COLO829 (cell line): ENCODE data around the gene BDKRB2.

Experiments used
- DNase-seq: peaks from one replicate; pipeline ENCODE4 v3.0.0; 2012; ENCODE audit warnings: low spot score

BDKRB2 gene

DNA sequence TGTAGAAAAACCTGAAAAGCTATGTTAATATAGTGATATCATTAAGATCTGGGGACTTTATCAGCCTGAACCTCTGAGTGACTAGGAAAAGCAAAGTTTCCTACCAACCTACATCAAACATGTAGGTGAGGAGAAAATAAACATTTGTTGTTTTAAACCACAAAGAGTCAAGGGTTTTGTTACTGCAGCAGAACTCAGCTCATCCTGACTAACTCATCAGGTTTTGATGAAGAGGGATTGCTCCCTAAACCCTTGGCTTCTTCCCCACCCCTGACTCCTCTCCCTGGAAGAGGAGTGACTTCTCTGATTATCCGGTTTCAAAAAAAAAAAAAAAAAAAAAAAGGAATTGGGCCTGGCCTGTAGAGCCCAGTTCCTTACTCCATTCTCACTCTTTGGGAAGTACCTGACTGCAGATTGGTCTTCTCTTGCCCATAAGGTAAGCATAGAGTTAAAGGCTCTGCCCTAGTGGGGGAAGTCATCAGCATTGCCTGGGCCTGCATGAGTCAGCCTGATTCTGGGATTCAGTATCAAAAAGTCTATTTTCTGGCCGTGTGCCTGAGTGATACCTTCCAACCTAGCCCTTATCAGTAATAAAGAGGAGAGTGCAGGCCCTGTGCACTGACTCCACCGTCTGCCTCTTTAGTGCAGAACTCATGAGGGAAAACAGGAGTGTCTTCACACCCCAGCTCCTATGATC is 68.3 kb downstream of the BDKRB2 start:
- DNase-seq: no peak

DNA sequence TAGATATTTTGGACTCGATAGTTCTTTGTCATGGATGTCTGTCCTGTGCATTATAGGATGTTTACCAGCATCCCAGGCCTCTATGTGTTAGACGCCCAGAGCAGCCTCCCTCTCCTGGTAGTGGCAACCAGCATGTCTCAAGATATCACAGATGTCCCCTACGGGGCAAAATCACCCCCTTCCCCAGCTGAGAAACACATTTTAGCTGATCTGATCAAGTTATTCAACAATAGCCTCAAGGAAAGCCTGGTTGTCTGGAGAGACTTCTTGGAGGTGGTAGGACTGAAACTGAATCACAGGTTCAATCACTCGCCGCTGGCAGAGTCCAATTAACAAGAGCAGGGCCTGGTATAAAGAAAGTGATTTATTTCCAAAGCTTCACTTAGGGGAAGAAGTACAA is 69.0 kb downstream of the BDKRB2 start:
- DNase-seq: no peak

DNA sequence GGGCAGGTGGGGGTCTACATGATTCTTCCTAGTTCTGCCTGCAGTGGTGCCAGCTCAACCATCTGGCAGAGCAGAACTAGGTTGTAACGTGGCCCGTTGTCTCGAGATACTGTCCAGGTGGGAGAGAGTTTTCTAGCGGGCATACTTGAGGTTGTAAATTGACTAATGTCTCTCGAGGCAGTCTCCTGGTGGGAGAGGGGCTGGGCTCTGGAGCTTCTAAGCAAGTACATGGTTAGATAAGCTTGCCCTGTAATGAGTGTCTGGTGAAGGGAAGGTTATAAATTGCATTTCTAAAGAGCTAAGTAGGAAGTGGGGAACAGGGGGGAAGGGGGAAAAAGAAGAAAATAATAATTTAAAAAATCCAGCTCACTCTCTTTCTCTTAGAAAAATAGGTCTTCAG is 69.5 kb downstream of the BDKRB2 start:
- no peak for DNase-seq

DNA sequence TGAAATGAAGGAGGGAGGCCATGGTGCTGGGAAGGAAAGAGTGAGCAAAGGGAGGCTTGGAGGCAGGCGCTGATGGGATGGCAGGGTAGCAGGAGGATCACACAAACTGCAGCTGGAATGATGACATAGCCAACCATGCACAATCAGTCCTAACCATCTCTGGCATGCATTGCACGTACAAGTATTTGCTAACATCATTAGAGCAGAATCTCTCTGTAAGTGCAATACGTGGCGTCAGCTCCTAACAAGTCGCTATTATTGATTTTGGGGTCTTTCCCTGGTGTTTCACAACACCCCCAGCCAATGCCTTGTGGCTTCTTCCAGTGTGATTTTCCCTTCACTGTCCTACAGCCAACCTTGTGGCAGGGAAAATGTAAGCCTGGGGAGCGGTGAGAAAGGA is 69.9 kb downstream of the BDKRB2 start:
- no peak for DNase-seq

DNA sequence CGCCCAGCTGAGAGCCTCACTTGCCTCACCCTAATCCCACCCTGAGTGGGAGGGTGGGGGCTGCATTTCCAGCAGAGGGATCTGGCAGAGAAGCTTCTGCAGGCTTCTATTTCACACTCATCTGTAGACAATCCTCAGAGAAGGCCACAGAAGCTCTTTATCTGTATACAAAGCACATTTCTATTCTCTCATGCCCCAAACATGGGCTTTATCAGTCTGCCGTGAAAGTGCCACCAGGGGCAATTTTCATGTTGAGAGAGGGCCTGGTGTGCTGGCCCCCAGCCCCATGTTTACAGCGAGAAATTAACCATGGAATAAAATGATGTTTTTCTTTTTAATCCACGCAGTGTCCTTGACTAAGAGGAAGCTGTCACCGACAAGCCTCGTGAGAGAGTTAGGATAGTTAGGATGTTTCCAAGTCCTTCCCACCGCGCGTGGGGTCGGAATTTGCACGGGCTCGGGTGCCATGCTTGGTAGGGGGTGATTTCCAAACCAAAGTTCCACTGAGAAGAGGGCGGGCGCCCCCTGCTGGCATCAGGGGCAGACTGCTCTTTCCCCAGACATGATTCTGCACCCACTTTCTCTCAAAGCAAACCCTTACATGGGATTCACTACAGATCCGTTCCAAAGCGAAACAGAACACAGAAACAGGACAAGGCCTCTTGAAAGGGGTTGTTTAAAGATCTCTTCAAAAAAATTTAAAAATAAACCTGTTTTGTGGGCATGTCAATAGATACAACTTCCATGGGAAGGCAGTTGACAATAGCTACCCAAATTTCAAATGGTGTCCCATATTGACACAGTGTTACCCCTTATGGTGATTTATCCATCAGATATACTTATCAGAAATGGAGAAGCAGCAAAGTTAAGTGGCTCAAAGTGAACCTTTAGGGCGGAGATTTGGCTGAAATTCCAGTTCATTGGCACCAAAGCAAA is 70.8 kb downstream of the BDKRB2 start:
- DNase-seq: peak; percentile 70

DNA sequence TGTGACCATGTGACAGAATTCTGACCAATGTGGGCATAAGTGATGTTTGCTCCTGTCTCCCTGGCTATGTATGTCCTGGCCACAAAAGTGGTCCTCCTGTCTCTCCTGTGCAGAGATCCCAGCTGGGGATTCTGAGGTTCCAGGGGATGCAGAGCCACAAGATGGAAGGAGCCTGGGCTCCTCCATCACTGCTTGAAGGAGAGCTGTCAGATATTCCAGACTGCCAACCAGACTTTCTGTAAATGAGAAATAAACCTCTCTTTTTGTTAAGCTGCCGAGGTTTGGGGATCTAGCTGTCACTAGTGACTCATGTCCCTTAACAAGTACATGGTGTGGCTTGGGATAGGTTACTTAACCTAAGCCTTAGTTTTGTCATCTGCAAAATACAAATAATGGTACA is 73.3 kb downstream of the BDKRB2 start:
- no peak for DNase-seq

DNA sequence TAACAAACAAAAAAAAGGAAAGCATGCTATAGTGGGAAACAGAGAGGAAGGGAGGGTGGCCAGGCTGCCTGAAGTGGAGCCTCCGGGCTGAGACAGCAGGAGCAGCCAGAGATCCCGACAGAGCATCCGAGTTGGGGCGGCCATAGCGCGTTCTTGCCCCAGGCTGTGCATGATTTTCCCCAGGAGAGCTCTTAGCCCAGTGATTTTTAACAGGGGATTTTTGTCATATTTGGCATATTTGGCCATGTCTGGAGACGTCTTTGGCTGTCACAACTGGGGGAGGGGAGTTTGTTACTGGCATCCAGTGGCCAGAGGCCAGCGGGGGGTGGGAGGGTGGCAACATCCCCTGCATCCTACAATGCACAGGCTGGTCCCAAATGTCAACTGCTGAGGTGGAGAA is 74.9 kb downstream of the BDKRB2 start:
- DNase-seq: no peak

DNA sequence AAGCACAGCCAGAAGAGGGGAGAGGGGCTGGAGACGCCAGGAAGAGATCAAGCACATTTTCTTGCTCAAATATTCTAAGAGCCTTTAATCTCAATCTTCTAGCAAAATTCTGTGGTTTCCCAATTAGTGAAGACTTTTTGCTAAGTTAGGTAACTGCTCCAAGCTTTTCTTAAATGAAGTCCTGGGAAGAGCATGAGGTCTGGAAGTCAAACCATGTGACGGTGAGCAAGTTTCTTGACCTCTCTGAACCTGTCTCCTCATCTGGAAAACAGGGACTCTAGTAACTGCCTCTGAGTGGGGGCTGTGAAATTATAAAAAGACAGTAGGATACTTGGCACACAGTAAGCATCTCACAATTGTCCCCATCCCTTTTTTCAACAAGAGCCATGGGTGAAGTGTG is 75.5 kb downstream of the BDKRB2 start:
- no peak for DNase-seq

DNA sequence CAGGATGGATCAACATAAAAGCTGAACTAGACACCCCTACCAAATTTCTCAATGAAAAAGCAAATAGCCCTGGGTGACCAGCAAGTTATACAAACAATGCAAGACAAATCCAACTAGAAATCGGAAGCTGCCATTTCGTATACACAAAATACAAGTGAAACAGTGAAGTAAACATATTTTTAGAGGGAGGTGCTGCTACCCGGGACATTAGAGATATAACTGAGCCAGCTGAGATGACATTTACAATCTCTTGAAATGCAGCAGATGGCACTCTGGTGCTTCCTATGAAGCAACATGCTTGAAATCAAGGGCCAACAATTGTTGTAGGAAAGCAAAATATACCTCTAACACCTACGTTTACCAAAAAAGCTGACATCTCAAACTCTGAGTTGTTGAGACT is 76.8 kb downstream of the BDKRB2 start:
- DNase-seq: no peak

DNA sequence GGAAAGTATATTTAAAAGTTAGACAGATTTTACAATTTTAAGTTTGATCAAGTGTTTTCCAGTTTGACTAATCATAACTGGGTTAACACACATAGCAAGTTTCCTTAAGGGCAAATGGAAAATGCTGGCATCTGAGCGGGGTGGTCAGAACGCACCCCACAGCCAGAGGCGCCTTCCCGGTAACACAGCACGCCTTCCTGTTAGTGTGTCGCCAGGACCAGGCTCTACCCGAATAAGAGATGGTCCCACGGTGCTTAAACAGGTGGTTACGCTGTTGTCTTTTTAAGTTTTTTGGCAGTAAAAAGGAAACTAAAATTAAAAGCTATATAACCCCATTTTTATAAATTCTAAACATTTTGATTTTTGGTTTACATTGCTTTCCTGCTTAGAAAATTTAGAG is 79.4 kb downstream of the BDKRB2 start:
- no peak for DNase-seq

DNA sequence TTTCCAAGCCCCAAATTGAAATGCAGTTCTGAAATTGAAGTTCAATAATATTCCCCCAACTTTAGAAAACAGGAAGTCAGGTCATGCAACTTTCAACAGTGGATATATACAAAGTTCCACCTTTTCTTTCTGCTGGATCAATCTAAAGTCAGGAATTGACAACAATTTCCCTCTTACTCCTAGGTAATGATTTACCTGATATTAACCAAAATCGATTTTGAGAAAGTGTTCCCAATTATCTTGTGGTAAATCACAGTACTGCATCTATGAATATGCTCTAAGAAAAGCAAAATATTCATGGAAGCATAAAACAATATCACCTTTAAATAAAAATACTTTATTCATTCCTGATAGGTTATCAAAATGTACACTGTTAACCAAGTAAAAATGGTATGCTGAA is 79.8 kb downstream of the BDKRB2 start:
- DNase-seq: no peak

DNA sequence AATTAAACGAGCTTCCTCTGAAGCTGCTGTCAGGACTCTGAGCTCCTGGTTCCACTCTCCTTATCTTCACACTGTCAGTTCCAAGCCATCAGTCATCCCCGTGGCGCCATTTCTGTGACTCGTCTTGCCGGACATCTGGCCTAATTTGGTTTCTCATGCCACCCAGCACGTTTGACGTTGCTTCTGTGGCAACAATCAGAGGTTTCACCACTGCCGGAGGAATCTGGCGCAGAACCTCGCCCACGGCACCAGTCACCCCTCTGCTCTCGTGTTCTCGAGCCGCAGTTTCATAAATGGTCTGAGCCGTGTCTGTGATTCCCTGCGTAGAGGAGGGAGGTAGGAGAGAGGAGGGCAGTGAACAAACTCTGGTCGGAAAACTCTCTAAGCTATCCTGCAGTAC is 81.0 kb downstream of the BDKRB2 start:
- DNase-seq: no peak

DNA sequence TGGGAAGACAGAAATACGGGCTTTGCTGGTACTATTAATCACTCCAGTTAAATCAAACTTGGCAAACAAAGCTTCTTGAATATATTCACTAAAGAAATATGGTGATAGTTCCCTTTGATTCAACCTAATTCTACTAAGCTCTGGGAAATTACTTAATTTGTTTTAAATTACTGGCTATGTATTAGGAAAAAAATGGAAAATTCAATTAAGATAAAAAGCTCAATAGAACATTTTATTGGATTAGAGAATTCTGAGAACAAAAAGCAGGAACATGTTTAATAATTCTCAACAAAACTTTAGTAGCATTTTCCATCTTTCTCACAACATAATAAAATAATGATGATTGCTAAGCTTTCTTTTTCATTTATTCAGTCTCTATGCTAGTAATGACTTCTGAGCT is 81.6 kb downstream of the BDKRB2 start:
- no peak for DNase-seq

DNA sequence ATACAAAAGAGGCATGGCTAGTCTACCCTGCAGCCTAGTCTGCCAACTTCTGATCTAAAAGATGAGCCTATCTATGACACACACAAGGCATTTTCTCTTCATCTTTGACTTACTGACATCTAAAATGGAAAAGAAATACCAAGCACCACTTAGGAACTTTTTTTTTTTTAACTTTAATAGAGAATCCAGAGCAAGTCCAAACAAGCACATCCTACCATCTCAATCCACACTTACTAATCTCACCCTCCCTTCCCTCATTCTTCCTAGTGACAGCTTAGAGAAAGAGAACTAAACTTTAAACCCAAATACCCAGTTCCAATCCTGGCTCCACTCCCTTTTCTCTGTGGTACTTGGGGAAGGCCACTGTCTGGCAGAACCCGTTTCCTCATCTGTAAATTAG is 83.2 kb downstream of the BDKRB2 start:
- no peak for DNase-seq
